NCI-H2081 (cell line): ENCODE data around the gene CEP350.

Source experiments
- DNase-seq, 2 experiments: peaks; one replicate each; lab custom pipeline; 2025; lab: John Stamatoyannopoulos, UW

Gene CEP350

DNA sequence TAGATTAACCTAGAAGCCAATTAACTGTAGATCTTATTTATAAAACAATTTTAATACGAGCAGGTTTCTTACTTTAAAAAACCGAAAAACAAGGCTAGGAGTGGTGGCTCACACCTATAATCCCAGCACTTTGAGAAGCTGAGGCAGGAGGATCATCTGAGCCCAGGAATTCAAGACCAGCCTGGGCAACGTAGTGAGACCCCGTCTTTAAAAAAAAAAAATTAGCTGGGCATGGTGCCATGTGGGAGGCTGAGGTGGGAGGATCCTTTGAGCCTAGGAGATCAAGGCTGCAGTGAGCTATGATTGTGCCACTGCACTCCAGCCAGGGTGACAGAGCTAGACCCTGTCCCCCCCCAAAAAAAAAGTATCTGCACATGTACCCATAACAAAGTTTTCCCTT, 110.8 kb downstream of the CEP350 start:
- no peak for DNase-seq

DNA sequence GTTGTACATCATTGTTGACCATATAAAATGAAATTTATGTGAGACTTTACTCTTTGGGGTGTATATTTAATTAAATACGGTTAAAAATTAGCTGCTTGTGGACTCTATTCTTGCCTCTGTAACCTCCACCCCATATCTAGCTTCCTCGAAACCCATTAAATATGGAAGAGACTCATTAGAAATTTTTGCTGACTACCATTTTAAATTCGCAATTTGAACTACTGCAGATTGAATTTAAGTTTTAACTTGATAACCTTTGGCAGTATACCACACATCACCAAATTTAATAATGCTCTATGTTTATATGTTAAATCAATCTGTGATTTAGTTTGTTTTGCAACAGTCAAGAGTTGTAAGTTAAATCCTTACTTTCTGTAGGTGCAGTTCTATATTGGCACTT, 111.5 kb downstream of the CEP350 start:
- no peak for DNase-seq

DNA sequence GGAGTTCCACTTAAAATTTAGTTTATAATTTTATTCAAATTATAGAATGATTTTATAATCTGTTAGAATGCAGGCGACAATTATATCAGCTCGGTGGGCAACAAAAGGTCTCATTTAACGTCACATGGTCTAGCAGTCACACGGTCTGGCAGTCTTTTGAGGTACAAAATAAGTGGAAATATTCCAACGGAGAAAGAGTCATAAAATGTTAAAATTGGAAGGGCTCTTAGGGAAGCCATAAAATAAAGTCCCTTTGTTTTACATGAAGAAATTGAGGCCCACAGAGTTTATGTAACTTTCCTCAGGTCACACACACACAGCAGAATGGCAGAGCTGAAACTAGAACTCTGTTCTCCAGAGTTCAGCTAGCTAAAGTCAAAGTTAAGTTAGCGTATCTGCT, 115.7 kb downstream of the CEP350 start:
- DNase-seq = no peak

DNA sequence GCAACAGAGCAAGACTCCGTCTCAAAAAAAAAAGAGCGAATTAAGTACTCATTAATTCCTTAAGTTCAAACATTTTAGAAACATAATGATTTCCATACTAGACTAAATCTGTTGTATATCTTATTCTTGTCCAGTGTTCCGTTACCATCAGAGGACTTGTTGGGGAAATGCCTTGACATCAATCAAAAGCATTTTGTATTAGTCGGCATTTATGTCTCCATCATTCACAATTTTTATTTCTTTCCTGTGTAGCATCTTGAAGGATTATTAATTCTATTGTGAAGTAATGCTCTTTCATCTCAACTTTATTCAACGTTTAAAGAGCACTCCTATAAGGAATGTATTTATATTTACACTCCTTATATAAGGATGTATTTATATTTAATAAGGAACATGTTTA, 117.1 kb downstream of the CEP350 start:
- DNase-seq = no peak

DNA sequence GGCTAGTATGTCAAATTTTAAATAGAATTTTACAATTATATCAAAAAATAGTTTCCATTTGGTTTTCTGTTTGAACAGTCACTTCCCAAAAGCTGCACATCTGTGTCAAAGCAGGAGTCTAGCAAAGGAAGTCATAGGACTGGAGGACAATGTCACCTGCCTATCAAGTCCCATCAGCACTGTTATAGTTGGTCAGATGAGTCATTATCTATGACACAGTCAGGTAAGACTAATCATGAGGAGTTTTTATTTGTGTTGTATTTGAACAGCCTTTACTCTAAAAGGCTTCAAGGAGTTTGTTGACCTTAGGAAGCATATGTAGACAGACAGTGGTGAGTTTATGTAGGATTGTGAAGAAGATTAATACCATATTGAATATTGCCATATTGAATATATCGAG, 125.8 kb downstream of the CEP350 start:
- no peak for DNase-seq

DNA sequence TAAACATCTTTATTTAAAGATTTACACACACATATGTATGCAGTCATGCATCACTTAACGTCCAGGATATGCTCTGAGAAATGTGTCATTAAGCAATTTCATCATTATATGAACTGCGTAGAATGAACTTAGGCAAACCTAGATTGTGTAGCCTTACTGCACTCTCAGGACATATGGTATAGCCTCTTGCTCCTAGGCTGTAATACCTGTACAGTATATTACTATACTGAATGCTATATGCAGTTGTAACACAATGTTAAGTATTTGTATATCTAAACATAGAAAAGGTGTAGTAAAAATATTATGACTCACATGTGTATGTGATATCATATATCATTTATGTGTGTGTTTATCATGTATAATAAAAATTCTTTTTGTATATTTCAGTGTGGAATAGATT, 126.9 kb downstream of the CEP350 start:
- DNase-seq = no peak

DNA sequence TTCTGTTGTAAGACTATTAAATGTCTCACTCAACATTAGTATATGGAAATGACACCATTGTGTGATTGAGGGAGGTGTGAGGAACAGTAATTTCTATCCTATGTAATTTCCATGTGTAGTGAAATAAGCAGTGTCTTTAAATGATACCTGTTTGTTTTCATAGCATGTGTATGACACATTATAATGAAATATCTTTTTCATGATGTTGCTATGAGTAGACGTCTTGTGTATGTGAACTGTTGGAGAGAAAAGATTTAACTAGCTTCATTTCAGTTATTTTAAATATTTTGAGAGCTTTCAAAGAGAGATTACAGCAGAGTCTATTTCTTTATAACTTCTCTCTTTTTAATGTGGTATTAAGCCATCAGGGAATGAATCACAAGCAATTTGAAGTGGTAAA, 128.6 kb downstream of the CEP350 start:
- DNase-seq = no peak

DNA sequence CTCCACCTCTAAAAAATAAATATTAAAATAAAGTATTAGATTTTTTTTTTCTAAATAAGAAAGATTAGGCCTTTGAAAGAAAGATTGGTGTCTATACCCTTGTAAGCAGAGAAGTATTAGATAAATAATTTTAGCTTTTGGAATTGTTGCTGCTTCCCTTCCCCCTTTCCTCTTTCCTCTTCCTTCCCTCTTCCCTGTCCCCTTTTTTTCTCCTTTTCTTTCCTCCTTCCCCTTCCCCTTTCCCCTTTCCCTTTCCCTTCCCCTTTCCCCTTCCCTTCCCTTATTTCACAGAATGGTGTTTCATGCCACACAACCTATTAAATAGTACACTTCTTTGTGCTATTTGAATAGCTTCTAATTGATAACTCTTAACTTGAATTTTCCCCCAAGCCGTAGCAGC, 130.3 kb downstream of the CEP350 start:
- DNase-seq = no peak

DNA sequence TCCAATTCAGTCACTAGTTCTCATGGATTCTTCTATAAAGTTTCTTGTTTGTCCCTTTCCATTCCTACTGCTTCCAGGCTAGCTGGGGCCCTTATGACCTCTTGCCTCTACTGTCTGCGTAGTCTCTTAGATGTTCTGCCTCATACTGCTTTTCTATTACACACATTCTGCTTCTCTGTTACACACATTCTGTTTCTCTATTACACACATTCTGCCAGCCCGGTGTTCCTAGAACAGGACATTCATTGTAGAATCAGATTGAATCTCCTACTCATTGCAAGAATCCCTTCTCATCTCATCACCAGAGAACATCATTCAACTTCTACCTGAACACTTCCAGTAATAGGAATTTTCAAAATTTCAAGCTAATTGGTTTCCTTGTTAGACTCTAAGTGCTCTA, 130.7 kb downstream of the CEP350 start:
- DNase-seq = no peak

DNA sequence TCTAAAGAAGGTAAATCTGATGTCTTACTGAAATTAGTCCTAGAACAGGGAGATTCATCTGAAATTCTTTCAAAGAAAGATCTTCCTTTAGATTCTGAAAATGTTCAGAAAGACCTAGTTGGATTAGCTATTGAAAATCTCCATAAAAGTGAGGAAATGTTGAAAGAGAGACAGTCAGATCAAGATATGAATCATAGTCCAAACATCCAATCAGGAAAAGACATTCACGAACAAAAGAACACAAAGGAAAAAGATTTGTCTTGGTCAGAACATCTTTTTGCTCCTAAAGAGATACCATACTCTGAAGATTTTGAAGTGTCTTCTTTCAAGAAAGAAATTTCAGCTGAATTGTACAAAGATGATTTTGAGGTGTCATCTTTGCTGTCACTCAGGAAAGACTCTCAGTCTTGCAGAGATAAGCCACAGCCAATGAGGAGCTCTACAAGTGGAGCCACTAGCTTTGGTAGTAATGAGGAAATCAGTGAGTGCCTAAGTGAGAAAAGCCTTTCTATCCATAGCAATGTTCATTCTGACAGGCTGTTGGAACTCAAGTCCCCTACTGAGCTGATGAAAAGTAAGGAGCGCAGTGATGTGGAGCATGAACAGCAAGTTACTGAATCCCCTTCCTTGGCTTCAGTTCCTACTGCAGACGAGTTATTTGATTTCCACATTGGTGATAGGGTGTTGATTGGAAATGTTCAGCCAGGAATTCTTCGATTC, 138.5 kb downstream of the CEP350 start:
- no peak for DNase-seq

DNA sequence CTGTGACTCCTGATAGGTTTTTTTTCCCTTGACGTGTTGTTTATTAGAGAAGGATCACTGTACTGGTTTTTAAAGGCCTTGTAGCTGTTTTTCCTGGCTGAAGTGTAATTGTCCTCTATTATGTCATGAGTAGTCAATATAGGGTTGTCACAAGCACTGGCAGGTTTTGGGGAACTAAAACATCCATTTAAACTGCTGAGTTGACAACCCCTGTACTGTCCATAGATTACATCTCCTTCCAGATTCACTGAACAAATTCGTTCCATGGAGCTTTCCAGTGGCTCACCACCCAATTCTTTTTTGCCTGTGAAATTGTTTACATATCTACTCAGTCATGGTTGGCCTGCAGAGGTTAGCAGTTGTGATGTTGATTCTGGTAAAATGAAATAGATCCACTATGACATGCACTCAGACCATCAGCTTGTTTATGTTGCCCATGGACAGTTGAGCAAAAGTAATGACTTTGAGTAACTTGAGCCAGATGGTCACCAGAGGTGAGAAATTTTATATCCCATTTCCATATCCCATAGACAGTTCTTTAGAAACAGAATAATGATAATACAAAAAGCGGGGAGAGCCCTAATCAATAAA, 140.2 kb downstream of the CEP350 start:
- no peak for DNase-seq

DNA sequence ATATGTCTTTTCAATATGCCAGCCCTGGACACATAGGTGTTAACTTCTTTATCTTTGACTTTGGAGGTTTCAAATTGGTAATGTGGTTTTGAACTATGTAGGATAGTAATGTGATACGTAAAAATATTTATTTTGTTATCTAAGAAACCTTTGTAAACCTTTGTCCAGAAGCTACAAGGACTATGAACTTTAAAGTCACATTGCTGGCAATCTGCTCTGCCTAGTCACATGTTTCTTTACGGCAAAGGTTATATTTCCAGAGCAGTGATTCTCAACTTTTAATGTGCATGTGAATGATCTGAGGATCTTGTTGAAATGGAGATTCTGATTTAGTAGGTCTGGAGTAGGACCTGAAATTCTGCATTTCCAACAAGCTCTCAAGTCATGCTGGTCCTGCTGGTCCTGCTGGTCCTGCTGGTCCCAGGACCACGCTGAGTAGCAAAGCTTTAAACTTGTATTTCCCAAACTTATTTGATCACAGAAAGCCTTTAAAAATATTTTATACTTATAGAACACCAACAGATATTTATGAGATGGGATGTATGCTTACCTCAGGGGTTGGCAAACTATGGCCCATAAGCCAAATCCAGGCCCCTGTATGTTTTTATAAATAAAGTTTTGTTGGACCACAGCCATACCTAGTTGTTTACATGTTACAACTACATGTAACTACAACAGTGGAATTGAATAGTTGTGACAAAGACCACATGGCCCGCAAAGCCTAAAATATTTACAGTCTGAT, 142.1 kb downstream of the CEP350 start:
- no peak for DNase-seq

DNA sequence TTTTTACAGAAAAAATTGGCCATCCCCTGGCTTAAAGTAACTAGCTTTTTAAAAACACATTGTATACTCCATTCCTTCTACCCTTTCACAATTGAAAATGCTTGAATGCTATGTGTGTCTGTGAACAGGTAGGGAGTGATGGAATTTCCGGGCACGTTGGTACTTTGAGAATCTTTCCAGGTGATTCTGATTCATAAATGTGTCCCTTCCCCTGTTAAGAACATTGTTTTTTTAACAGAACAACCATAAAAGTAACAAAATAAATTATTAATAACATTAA, 142.7 kb downstream of the CEP350 start:
- DNase-seq = no peak

DNA sequence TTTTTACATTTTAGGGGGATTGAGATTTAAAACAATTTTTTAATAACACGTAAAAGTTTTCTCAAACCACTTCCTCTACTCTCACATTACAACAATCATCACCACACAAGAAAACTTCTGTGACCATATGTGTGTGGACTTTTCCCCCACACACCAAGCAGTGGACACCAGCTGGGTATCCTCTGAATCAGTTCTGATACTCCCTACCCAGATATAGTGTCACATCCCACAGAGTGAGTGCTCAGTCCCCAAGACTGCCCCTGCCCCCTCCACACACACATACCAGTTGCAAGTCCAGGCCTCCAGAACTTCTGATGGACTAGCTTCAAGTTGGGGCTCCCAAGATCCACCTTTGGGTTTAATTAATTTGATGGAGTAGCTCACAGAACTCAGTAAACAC, 146.8 kb downstream of the CEP350 start:
- no peak for DNase-seq

DNA sequence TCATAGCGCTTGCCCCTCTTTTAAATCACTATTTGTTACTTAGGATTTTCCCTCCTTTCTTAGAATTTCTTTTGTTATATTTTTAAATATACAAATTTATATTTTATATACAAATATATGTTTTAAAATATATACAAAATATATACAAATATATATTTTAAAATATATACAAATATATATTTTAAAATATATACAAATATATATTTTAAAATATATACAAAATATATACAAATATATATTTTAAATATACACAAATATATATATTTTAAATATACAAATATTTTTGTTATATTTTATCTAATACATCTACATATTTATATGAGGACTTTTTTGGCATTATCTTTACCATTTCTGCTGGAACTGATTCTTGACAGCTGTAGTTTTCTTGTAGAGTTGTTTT, 149.2 kb downstream of the CEP350 start:
- no peak for DNase-seq

DNA sequence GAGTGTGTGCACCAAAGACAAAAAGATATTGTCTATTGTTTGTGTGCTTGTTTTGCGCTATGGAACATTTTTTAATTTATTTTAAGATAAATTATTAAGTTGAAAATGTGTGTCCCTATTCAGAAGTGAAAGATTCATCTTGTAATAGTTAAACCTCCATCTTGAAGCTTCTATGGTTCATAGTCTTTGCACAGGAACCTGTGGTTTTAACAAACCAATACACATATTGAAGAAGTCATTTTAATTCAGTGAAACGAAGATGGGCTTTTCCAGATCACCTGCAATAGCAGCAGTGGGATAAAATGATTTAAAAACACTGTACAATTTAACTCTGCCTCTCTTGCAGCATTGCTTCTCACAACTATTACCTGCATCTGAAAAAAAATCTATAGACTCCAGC, 157.5 kb downstream of the CEP350 start:
- no peak for DNase-seq

DNA sequence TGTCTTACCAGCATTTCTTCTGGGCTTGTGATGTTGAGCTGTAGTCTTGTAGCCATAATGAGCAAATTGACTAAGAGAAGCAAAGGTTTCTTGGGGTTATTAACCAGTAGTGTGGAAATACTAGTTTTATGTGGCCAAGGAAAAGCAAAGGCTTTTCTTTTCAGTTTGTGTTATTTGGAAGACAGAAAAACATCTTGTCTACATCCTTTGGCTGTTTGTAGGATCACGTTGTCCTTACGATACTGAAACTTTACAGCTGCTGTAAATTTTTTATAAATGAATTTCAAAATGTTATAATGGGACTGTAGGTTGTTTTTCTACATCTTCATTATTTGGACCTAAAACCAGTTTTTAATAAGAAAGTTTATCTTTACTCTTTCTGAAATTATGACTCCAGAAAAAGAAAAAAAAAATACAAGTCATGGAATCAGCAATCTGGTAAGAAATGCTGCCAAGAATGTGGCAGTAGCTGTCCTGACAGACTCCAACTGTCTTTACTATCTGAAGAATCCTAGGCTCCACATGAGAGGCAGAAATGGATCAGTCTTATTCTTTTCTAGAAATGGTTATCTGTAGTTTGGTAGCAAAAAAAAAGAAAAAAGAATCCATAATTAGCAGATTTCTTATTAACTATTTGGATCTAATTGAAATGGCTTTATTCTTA, 158.5 kb downstream of the CEP350 start:
- DNase-seq = no peak

DNA sequence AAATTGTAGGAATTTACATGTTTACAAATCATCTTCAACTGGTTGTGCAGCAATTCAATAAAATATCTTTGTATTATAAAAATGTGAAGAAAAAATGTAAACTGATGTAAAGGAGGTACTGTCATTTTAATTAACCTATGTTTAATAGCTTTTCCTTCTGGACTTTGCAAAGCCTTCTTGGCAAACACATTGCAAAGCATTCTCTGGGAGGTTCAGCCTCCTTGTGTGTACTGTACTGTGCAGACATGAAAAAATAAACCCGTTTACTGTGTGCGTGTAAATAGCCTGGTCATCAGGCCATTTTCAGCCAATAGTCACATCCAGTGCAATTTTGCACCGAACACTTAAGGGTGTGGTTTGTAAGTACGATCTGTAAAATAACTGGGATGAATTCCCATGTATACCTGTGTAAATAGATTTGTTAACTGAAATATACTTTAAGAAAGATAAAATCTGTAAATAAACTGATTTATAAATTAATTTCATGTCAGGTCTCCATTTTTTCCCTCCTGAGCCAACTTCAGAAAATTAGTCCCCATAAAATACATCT, 159.9 kb downstream of the CEP350 start:
- no peak for DNase-seq

DNA sequence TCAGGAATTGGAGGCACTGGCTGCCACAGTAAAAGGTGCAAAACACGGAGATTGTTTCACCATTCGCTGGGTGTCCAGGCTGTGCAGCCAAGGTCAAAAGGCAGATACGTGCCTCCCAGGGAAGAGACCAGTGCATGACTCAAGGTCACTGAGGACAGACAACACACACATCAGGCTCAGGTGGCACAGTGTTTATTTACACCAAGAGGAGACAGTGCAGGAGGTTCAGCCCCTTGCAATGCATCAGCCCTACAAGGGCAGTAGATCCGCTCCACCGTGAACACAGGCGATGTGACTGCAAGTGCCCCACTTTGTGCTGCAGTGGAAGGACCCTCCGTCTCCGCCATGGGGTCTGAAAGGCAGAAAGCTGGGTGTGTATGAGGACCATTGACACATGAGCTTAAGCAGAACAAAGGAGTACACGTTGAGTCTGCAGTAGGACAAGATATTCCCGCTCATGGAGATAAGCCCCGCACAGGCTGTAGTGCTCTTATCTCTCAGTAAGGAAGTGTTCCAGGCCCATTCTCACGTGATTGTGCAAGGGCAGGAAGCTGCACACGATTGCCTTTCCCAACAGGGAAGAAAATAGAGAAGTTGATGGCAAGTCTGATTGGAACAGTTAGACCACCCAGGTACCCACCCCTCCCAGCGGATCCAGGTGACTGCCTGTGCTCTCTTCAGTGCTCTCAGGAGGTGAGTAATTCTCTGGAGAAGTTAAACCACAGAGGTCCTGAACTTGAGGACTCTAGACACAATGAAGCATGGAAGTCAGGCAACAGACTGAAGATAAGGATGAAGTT, 162.6 kb downstream of the CEP350 start:
- DNase-seq = no peak

DNA sequence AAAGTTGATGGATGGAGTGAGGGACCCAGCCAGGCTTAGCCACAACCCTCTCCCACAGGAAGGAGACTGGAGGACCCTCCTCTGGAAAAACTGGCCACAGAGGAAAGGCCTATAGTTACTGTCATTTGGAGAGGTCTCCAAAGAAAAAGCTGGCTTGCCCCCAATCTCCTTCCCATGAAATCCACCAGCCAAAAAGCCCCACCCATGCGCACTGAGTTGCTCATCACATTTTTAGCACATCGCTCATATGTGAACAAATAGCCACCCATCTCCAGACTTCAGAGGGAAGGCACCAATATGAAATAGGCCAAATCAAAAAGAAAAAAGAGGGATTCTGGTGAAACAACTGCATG, 163.1 kb downstream of the CEP350 start:
- DNase-seq = no peak

DNA sequence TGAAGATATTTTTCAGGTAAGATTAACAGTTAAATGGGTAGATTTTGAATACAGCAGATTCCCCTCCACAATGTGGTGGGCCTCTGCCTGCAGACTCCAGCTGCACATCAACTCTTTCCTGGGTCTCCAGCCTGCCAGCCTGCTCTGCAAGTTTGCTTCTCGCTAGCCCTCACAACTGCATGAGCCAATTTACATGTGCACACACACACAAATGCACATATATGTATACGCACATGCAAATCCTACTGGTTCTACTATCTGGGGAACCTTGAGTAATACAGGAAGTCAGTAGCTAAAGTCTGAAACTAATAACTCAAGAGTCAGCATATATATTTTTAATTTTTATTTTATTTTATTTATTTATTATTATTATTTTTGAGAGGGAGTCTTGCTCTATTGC, 165.2 kb downstream of the CEP350 start:
- DNase-seq = no peak

DNA sequence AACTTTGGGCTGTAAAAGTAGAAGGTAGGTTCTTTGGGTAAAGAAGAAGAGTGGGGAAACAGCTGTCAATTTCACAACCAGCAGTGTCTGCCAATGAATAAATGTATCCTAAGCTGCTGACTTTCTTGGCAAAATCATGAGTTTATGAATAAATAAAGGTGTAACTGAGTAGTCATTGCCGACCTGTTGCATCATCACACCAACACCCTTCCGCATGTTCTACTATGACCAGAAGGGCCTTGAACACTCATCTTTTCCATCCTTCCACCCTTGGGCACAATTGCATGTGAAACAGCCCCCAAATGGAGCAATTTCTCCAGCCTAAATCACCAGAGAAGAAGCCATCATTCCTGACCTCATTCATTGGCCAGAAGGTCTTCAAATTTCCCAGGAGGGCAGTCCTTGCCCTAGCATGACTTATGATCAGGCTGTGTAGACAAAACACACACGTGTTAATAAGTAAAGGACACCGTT, 168.9 kb downstream of the CEP350 start:
- DNase-seq = no peak
